Measurements from ENCODE around the gene AADACL4.

Gene AADACL4

DNA sequence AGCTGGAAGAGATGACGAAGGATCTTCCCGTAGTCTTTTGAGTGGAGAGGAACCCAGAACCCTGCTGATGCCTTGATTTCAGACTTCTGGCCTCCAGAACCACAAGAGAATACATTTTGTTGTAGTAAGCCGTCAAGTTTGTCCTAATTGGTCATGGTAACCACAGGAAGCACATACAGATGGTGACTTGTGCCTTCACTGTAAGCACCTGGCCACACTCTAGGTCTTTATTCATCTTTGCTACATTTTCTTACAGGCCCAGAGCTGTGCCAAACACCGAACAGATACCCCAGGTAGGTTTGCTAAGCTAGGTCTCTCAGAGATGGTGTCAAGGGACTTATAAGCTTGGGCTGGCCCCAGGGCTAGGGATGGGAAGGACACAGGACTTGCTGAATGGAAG lies 30.7 kb upstream of the AADACL4 start:
- no peak for DNase-seq (ENCODE audit: low spot score)

DNA sequence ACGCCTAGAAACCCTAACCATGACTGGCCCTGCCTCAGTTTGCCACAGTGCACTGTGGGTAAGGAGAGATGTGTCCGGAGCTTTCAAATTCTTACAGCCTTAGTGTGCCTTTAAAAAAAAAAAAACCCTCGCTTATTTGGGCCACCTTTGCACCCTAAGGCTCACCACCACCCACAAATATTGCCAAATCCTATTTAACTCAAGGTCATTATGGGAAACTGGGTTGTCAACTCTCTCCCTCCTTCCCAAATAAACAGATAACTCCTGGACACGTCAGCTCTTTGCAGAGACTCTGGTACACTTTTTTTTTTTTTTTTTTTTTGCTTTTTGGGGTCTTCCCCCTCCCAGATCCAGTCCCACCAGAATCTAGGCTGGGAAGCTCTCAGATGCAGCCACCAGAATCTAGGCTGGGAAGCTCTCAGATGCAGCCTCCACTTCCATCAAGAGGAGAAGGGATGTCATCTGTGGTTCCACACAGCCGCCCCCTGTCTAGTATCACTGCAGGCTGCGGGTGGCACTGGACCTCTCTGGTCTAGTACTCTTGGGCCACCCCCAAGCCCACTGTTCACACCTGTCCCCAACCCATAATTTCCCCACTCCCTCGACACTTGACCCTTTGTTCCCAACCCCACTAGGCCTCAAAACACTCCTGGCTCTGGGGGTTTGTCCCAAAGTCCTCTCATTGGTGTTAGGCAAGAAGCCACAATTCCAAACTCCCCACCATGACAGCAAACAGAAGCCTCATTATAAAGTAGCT lies 29.3 kb upstream of the AADACL4 start:
- DNase-seq (ENCODE audit: low spot score) = no peak

DNA sequence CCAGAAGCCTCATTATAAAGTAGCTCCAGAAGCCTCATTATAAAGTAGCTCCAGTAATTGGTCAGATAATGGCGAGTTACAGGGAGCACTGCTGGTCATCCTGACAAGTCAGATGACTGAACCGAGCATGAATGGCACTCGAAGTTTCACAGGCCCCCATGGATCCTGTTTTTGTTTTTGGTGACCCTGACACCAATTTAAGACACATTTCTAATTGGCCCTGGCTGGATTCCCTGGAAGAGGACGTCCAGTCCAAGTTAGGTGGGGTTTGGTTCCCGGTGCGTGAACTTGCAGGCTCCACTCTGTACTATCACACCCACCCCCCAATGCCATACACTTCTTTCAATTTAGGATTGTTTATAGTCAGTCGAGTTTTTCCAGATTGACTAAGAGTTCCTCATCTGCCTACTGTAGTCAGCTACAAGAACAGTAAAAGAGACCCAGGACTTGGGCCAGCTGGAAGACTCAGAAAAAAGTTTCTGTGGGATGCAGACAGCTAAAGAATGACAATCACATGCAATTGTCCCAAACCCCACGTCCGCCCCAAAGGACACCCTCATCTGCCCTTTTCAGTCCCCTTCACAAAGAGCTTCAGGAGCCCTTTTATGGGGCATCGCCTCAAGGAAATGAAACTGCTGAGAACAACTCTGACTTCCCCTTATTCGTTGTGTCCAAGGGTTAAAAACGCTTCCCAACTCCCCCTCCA lies 28.6 kb upstream of the AADACL4 start:
- no peak for DNase-seq (ENCODE audit: low spot score)

DNA sequence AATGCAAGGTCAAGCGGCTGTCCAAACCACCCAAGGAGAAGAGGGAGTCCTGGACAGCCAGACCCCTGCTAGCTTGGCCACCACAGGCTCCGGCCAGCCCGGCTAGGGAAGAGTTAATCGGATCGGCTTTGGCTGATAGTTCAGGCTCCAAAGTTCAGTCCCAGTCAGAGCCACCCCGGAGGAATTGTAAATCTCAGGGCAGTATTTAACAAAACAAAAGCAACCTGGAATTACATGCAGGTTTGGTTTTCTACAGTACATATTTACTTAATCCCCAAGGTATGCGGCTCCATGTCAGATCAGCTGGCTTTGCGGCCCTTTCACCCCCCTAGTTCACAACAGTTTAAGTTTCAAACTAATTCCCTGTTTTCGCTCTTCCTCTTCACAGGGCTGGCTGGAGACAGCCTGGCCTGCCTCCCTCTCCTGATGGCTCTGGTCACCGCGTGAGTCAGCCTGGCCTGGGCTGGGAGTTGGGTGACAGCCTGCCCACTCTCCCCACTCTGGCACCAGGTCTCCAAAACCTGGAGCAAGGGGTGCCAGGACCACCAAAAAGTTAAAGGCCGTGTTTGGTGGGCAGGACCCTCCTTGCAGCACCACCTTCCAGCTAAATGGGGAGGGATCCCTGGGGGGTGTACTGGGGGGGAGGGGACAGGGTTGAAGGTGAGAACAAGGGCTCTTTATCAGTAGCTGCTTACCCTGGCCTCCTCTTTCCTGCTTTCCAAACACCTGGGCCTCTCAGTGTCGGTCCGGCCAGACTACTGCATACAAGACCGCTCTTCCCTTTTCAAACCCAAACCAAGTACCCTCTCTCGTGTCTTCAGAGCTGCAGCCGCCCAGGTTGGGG lies 27.8 kb upstream of the AADACL4 start:
- peak; percentile 61 for DNase-seq (ENCODE audit: low spot score)

DNA sequence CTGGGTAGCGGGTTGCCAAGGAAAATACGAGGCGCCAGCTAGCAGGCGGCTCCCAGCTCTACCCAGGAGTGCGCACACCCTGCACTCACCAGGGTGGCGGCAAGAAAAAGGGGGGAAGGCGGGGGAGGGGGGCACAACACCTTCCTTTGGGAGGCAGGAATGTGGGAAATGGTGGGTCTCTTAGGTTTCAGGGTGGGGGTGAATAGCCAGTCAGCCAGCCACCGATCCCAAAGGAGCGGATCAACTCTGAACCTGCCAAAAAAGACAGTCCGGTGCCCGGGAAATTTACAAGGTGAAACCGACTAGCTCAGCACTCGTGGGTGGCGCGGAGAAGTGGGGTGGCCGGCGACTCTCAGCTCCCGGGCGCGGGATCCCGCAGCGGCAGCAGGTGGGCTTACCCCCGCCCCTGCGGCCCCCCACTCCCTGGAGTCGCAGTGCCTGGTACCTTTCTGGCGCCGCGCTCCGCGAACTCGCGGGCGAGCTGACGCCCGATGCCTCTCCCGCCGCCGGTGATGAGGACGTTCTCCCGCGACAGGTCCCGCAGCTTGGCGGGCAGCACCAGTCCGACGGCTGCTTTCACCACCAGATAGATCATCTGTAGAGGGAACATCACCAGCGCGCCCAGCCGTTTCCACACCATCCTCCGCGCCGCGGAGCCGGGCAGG lies 27.0 kb upstream of the AADACL4 start:
- DNase-seq (ENCODE audit: low spot score) = peak; percentile 20

DNA sequence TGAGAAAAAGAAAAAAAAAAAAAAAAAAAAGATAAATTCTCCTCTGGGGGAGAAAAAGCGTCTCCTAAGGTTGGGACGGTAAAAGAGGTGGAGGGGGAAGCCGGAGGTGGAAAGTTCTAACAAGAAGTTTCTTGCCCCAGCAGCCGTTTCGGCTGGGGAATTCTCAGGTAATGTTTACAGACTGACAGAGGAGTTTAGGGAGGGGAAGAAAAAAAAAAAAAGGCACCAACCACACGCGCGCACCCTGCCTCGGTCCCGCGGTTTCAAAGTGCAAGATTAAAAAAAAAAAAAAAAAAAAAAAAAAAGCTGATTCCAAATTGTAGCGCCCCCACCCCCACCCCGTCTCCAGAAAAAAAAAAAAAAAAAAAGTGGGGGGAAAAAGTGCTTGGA lies 26.4 kb upstream of the AADACL4 start:
- DNase-seq (ENCODE audit: low spot score) = peak; percentile 22

DNA sequence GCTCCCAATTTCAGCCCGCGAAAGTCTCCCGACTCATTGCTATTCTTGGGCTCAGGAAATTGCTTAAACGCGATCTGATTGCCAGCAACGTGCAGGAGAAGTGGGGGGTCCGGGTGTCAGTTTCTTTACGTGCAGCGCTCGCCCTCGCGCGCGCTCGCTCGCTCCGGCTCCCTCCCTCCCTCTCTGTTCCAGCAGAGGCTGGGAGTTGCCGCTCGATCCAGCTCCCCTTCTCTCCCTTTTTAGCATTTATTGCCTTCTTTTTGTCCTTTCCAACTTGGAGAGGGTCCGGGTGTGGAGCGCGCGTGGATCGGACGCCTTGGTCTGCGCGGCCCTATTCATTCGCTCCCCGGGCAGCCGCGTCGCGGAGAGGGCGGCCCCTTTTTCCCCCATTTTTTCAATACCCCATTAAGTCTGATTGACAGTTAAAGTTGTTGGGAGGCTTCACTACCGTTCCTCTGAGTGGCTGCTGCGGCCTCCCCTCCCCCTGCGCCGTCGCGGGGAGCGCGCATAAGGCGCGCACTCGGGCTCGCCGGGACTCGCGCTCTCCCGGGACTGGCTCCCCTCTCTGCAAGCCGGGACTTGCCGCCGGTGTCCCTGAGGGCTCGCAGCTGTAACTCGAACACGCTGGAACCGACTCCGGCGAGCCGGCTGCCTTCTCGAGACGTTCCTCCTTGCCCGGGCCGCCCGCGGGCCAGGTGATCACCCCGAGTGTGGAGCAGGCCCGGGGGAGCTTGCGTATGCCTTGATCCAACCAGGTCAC lies 25.8 kb upstream of the AADACL4 start, which contains the start of gene DHRS3:
Gene DHRS3, minus strand, starts transcription at position 310 of the 760 bp plus-strand sequence. CDS start 862 bp downstream, outside the sequence.
- peak; percentile 85 for DNase-seq (ENCODE audit: low spot score)

DNA sequence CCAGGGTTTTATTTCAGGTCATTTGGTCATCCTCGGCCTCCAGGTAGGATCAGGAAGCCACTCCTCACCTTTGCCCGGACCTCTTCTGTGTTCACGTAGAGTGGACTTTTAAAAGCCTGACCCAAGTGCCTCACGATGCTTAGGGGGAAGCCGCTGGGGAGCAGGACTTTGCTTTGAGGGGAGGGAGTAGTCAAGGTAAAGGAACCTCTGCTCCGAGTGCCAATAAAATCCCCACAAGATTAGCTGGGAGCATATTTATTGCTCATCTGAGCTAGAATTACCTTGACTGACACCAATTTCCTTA lies 25.3 kb upstream of the AADACL4 start:
- DNase-seq (ENCODE audit: low spot score) = no peak

DNA sequence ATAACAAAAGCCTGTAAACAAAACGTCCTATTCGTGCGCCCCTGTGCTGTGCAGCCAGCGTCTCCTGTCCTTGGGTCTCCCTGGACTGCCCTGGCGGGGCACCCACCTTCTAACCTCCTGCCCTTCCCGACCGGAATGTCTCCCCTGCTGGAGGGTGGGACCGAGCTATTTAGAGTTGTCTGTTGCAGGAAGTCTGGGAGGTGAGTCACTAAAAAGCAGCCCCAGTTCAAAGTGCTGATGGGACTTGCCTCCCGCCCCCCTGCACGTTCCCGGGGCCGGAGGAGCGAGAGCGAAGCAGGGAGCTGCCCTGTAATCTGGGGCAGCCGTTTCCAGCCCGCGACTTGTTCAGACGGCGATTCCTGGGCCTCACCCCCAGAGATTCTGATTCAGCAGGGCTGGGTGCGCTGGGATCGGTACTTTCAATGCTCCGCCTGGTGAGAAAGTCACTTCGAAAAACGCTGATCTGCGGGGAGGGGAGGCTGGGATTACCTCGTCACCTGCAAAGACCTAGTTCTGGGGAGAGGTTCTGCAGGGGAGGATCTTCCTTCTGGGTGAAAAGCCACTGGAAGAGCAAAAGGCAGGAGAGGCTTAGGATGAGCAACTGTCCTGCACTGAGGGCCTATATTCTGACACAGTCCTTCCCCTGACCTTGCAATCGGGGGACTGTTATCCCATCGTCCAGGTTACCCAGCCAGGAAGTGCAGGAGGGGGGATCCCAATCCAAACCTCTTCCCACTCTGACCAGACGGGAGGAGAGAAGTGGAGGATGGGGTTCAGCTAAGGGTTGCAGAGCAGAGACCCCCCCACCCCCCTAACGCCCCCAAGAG lies 24.7 kb upstream of the AADACL4 start:
- peak; percentile 88 for DNase-seq (ENCODE audit: low spot score)

DNA sequence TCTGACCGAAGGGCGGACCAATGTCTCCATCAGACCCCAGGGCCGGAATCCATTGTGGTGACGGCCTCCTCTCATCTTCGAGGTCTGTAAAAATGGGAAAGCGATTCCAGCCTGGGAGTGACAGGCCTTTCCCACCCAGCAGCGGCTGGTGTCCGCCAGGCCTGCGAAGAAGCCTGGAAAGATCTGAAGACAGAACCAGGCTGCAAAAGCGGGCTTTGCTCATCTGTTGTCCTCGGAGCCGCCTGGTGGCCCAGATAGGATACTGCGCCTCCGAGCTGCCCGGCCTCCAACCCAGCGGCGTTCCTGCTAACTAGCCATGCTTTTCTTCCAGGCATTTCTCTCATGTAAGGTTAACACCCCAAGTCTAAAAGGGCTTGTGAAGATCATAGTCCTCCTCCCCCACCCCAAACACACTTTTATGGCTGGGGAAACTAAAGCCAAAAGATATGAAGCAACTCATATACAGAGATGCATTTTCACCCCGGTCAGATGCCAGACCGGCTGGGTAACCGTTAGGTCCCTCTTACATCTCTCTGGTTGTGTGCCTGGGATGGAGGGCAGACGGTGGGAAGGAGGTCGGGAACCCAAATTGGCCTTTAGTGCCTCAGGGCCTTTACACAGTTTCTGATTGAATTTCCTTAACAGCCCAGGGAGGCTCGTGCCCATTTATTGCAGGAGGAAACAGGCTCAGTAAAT lies 23.9 kb upstream of the AADACL4 start:
- peak; percentile 88 for DNase-seq (ENCODE audit: low spot score)

DNA sequence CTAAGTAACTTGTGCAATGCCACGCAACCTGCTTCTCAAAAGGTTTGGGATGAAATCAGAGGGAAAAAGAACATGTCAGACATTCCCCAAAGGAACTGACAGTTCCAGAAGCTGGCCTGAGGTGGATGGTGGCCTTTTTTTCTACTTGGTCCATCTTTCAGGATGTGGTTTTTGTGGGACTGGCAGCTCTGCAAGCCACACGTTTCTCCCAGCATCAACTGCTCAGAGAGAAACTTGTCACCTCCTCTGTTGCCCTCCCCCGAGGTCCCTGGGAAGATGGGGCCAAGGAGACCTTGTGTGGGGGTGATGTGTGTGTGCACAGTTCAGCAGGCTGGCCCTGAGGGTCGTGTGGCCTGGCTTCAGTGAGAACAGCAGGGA lies 23.4 kb upstream of the AADACL4 start:
- DNase-seq (ENCODE audit: low spot score) = no peak

DNA sequence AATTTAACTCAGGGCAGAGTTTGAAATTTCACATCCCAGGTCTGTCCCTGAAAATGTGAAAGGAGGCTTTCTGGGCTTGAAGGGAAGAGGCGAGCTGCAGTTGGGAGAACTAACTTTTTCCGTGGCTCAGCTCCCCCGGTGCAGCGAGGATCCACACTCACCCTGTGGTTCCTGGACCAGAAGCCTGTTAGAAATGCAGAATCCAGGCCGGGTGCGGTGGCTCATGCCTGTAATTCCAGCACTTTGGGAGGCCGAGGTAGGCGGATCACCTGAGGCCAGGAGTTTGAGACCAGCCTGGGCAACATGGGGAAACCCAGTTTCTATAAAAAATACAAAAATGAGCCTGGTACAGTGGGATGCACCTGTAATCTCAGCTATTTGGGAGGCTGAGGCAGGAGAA lies 23.0 kb upstream of the AADACL4 start:
- DNase-seq (ENCODE audit: low spot score) = no peak

DNA sequence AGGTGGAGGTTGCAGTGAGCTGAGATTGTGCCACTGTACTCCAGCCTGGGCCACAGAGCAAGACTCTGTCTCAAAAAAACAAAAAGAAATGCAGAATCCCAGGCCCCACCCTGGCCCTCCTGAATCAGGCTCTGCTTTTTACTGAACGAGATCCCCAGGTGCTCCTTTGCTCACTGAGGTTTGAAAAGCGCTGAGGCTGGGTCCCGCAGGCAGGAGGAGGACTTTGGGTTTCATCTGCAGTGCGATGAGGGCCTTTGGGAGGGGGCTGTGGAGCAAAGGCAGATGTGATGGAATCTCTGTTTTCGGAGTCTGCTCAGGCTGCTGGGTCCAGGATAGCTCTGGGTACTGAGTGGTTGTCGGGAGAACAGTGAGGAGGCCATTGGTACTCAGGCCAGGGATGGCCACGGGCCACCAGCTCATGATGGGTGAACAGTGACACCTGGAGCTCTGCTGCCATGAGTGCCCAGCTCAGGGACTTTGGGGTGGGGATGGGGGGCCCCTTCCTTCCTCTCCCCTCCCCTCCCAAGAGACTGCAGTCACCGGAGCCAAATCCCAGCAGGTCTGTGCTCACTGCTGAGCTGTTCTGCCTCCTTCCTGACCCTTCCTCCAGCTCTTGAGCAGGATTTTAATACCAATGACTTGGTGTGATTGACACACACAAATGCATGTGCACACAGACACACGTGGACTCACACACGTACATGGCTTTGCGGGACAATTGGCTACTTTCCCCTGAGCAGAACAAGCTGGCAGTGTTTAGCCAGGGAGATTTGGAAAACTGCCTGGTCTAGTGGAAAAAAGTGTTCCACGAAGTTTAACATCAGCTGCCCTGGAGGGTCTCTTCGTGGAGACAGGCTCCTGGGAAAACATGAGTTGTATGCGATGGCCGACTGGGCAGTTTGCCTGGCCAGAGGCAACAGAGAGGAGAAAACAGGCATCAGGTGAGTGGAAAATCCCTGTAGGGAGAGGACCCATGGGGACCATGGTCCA lies 22.2 kb upstream of the AADACL4 start:
- no peak for DNase-seq (ENCODE audit: low spot score)

DNA sequence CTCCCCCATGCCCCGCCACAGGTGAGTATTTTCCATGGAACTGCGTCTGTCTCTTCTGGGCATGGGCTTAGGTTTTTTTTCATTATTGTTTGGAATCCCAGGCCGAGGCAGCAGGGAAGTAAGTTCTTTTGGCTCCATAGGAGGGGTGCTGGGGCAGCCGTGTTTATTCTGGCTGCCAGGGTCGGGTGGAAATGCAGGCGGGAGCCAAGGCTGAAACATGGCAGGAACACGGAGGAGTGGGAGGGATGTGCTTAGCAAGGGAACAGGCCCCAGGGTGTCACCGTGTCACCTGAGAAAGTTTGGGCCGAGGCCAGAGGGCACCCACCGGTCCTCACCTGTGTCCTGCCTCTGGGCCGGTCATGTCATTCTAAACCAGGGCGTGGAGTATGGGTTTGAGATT lies 21.4 kb upstream of the AADACL4 start:
- DNase-seq (ENCODE audit: low spot score) = no peak

DNA sequence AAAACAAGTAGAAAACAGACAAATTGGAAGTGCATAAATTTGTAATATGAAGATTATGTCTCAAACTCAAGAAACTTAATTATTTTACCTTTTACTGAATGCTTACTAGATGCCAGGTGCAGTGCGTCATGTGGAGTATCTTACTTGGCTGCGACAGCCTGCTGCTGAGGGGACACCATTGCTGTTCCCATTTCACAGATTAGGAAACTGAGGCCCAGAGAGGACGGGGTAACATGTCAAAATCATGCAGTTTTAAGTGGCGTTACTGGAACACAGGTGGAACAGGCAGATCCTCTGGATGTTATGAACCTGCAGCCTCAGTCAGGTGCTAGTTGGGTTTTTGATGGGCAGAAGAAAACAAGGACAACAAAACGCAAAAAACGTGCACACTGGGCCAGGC lies 18.6 kb upstream of the AADACL4 start:
- no peak for DNase-seq (ENCODE audit: low spot score)

DNA sequence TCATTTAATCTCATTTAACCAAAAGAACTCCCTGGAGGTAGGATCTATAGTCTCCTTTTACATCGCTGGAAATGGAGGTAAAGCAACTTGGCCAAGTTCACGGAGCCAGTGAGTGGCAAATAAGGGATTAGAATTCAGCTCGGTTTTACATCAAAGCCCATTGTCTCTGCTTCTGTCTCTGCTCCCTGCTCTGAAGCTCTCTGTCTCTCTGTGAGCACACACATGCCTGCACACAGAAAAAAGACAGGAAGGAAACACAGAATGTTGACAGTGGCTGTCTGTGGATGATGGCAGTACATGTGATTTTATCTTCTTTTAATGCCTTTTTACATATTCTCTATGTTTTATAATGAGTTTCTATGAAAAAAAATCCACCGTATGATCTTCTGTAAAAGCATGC lies 17.0 kb upstream of the AADACL4 start:
- no peak for DNase-seq (ENCODE audit: low spot score)

DNA sequence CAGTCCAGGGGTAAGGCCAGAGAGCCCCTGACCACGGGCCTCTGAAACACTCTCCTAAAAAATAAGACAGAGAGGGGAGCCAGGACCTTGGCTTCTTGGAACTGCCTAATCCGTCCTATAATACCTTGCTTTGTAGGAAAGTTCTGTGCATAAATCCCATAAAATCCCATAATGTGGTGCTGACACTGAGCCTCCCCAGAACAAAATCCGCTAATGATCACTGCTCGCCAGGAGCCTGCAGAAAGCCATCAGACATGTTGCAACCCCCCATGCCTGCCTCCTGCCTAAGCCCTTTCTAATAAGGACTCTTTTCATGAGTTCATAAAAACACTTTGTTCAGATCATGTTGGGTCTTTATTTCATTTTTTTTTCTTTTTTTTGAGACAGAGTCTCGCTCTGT lies 16.6 kb upstream of the AADACL4 start:
- DNase-seq (ENCODE audit: low spot score) = no peak

DNA sequence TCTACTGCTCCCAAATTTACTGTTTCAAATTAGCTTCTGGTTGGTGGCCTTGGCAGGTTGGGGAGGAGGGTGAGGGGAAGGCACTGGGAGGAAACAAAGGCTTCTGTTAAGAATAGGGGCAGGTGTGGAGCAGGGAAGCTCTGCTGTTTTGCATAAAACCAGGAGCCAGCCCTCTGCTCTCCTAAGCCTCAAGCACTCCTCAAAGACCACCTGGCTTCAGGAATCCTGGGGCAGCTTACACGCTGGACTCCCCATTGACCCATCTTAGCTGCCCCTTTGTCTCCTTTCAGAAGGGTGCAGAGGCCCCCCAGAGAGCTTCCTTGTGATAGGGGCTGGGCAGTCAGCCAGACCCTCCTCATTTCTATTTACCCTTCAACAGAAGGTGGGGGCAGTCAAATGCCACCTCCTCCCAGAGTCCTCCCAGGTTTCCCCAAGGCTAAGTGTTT lies 14.4 kb upstream of the AADACL4 start:
- no peak for DNase-seq (ENCODE audit: low spot score)

Measured in LoVo (cell line).